Erythroblast (primary cell): Measurements from ENCODE around the gene ZNF563.
"Not testable (repeated sequence)": the region's sequence is repeated elsewhere in the genome, so short reads cannot be mapped to it uniquely, and the experiment has no call there.

ENCODE experiments used
- DNase-seq, 2 experiments: peaks; one replicate each; lab custom pipeline; 2025; lab: John Stamatoyannopoulos, UW
- GATA1 ChIP-seq: IDR thresholded peaks from 2 replicates; pipeline ENCODE4 v1.6.1; 2011; ENCODE audit warnings: low read depth, mild to moderate bottlenecking, control low read depth, low read length, moderate library complexity
- POLR2A ChIP-seq: IDR thresholded peaks from 2 replicates; pipeline ENCODE4 v1.6.1; 2011; ENCODE audit warnings: mild to moderate bottlenecking, low read length

ZNF563 gene

GRCh38 chr19:12333162-12334159 is at the start of gene ZNF563:
TSS of gene ZNF563 (minus strand) at chr19:12333633. CDS start at chr19:12333482, 151 bp downstream.
- DNase-seq: peak; percentile 89
- TF ChIP-seq POLR2A (peak; percentile 89), GATA1 (no peak)

DNA sequence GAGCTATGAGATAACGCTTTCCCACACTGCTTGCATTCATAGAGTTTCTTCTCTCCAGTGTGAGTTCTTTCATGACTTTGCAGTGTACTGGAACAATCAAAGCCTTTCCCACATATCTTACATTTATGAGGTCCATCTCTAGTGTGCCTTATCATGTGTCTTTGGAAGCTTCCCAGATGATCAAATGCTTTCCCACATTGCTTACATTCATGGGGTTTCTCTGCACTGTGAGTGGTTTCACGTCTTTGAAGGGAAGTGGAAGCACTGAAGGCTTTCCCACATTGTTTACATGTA is 47.0 kb upstream of the ZNF563 start:
- no peak for DNase-seq
- TF ChIP-seq POLR2A (no peak), GATA1 (no peak)

- no peak for DNase-seq
- TF ChIP-seq GATA1: no peak
- no peak for TF ChIP-seq POLR2A
These were observed 46.5 kb upstream of the ZNF563 start for GRCh38 chr19:12379732-12380443.

- no peak for TF ChIP-seq GATA1
- TF ChIP-seq POLR2A: no peak
- no peak for DNase-seq
These were observed 40.6 kb upstream of the ZNF563 start for GRCh38 chr19:12374026-12374425.

- DNase-seq: peak; percentile 86 to 87
- TF ChIP-seq POLR2A (peak; percentile 38), GATA1 (no peak)
These were observed 32.1 kb upstream of the ZNF563 start, which contains the start of gene ZNF442 for GRCh38 chr19:12365236-12366162. TSS of gene ZNF442 (minus strand) at chr19:12365683. CDS start at chr19:12363631, 2,052 bp downstream.

- DNase-seq: peak; percentile 21 to 24
- TF ChIP-seq POLR2A (no peak), GATA1 (no peak)
These were observed 31.2 kb upstream of the ZNF563 start for GRCh38 chr19:12364391-12365235.

DNA sequence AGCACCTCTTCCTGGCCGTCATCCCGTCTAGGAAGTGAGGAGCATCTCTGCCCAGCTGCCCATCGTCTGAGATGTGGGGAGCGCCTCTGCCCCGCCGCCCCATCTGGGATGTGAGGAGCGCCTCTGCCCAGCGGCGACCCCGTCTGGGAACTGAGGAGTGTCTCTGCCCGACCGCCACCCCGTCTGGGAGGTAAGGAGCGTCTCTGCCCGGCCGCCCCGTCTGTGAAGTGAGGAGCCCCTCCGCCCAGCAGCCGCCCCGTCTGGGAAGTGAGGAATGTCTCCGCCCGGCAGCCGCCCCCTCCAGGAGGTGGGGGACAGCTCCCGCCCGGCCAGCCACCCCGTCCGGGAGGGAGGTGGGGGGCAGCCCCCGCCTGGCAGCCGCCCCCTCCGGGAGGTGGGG is 28.8 kb upstream of the ZNF563 start:
- DNase-seq: not testable (repeated sequence)

DNA sequence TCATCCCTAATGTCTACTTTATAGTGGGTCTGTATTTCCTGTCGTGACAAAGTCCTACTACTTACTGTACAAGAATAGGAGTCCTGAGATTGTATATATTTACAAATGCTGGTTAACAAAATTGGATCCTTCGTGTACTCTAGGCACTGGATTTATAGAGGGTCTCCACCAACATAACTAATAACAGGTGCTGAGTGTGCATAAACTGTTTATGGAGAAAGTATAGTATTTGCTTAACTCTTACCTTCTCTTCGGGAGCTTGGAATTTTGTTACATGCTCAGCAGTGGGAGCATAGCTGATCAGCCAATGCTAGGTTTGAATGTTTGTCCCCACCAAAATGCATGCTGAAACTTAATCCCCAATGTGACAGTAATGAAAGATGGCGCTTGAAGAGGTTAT is 19.9 kb upstream of the ZNF563 start:
- no peak for DNase-seq
- TF ChIP-seq POLR2A (no peak), GATA1 (no peak)

DNA sequence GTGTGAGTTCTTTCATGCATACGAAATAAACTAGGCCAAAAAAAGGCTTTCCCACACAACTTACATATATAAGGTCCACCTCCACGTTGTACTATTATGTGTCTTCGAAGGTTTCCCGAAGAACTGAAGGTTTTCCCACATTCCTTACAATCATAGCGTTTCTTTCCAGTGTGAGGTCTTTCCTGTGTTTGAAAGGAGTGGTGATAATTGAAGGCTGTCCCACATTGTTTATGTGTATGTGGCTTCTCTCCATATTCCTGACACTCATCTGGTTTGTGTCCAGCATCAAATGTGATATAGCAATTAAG is 17.4 kb upstream of the ZNF563 start:
- DNase-seq: no peak
- TF ChIP-seq GATA1: no peak
- TF ChIP-seq POLR2A: no peak

DNA sequence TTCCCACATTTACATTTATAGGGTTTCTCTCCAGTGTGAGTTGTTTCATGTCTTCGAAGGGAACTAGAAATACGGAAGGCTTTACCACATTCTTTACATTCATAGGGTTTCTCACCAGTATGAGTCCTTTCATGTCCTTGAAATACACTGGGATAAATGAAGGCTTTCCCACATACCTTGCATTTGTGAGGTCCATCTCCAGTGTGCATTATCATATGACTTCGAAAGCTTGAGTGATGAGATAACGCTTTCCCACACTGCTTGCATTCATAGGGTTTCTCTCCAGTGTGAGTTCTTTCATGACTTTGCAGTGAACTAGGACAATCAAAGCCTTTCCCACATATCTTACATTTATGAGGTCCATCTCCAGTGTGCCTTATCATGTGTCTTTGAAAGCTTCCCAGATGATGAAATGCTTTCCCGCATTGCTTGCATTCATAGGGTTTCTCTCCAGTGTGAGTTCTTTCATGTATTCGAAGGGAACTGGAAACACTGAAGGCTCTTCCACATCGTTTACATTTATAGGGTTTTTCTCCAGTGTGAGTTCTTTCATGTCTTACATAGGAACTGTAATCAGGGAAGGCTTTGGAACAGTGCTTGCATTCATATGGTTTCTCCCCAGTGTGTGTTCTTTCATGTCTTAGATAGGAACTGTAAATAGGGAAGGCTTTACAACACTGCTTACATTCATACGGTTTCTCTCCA is 16.9 kb upstream of the ZNF563 start:
- TF ChIP-seq POLR2A: no peak
- TF ChIP-seq GATA1: no peak
- DNase-seq: no peak

DNA sequence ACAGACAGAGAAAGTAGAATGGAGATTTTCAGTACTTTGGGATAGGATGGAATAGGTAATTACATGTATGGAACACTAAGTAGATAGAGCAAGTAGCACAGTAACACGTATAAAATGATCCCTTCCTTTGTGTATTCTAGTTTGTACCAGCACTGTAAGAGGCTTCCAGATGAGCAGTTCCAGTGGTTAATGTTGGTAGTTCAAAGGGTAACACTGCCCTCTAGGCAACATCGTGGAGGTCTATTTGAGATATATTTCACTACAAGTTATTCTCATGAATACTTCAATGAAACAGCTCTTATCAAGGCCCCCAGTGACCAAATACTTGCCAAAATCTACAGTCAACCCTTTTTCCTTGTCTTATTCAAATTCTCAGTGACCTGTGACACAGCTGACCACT is 13.5 kb upstream of the ZNF563 start:
- TF ChIP-seq GATA1 (no peak), POLR2A (no peak)
- peak in 1 of 2 experiments; percentile 12 for DNase-seq

DNA sequence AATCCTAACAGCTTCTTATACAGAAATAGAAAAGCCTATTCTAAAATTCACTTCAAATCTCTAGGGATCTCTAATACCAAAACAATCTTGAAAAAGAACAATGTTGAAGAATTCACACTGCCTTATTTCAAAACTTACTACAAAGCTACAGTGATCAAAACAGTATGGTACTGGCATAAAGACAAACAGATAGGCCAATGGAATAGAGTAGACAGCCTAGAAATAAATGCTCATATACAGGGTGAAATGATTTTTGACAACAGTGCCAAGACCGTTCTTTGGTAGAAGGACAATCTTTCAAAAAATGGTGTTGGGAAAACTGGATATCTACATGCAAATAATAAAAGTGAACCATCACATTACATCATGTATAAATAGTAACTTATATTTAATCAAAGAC is 11.8 kb upstream of the ZNF563 start:
- TF ChIP-seq POLR2A (no peak), GATA1 (no peak)
- no peak for DNase-seq
